Astrocyte (in vitro differentiated cells and primary cell): Measurements from ENCODE around the gene MYH10.

Experiments used
- CTCF ChIP-seq: IDR thresholded peaks from 2 replicates; pipeline ENCODE4 v1.5.1; 2011; ENCODE audit warnings: low read depth, mild to moderate bottlenecking, inconsistent platforms, low read length, moderate library complexity; ENCODE audit not compliant: insufficient read depth
- EZH2 ChIP-seq: IDR thresholded peaks from 2 replicates; pipeline ENCODE4 v1.6.1; 2012; ENCODE audit warnings: mild to moderate bottlenecking, low read length, inconsistent platforms; ENCODE audit not compliant: insufficient read depth

GRCh38 chr17:8459107-8459506, 171.4 kb downstream of the MYH10 start:
- TF ChIP-seq CTCF (no peak), EZH2 (no peak)
